ENCODE results near the gene DSC3. TPM values are rescaled to one million over a fixed set of nuclear protein-coding genes. Genes with fewer than 3 reads are reported as not detected.

The DSC3 gene
- total RNA-seq, 1 experiment from 2014 or later: 7.6 TPM

GRCh38 chr18:31057917-31058316 lies 15.4 kb upstream of the DSC3 start:
- Histone ChIP-seq H3K79me2 (ENCODE audit: insufficient read depth, low read length) (no peaks in the 10 kb centered on the region), H3K9me3 (ENCODE audit: control insufficient read depth in 1 of 2, insufficient read depth in 1 of 2, low read depth in 1 of 2, low read length in 2 of 2) (no peaks in the 10 kb centered on the region), H2AFZ (ENCODE audit: low read depth, low read length, poor library complexity, severe bottlenecking) (no peak overlapping the region), H3K4me3 (replicated peaks in 1 of 2; ENCODE audit: low read depth in 1 of 2, low read length in 2 of 2) (no peak overlapping the region), H3K27me3 (ENCODE audit: insufficient read depth, low read length) (no peaks in the 10 kb centered on the region), H4K20me1 (ENCODE audit: insufficient read depth) (no peaks in the 10 kb centered on the region), H3K27ac (ENCODE audit: low read depth, low read length) (no peak overlapping the region), H3K9ac (ENCODE audit: low read length) (no peak overlapping the region), H3K4me1 (ENCODE audit: control insufficient read depth in 1 of 2, insufficient read depth in 2 of 2, low read length in 2 of 2) (no peaks in the 10 kb centered on the region), H3K4me2 (ENCODE audit: low read length) (no peak overlapping the region), H3K9me2 (ENCODE audit: insufficient read depth) (no peaks in the 10 kb centered on the region), H3K36me3 (ENCODE audit: control insufficient read depth in 1 of 2, insufficient read depth in 2 of 2, low read length in 2 of 2) (no peaks in the 10 kb centered on the region)
- RAD21 ChIA-PET (ENCODE audit: low non-redundant PET in 1 of 2, low total read pairs in 2 of 2, uncharacterized antibody in 2 of 2, unreplicated experiment in 2 of 2): no interaction called here
- intact Hi-C loops (cut with micrococcal nuclease): no loop called here
- no peak for DNase-seq (ENCODE audit: low read depth, low spot score)
- POLR2A ChIA-PET: no interaction called here
- no TSS peak for BruUV-seq (replicated peaks)
- TF ChIP-seq RAD21 (IDR thresholded peaks at IDR 0.05; ENCODE audit: low read depth): no peak
- no peak for TF ChIP-seq CEBPB (IDR thresholded peaks at IDR 0.05; ENCODE audit: low read depth)
- TF ChIP-seq ELF1 (IDR thresholded peaks at IDR 0.05; ENCODE audit: borderline replicate concordance, low read depth): no peak
- TF ChIP-seq SRF (IDR thresholded peaks at IDR 0.05; ENCODE audit: low read depth): no peak
- TF ChIP-seq TCF7L2 (IDR thresholded peaks at IDR 0.05; ENCODE audit: borderline replicate concordance, extremely low read depth, insufficient read depth, insufficient read length): no peak
- no peak for TF ChIP-seq EGR1 (IDR thresholded peaks at IDR 0.05; ENCODE audit: low read depth)
- no peak for TF ChIP-seq ZBTB33 (IDR thresholded peaks at IDR 0.05; ENCODE audit: extremely low read depth, insufficient replicate concordance, low read length)
- no peak for TF ChIP-seq MAX (IDR thresholded peaks at IDR 0.05)
- no peak for TF ChIP-seq SP1 (IDR thresholded peaks at IDR 0.05; ENCODE audit: low read depth)
- TF ChIP-seq REST (IDR thresholded peaks at IDR 0.05; ENCODE audit: low read depth): no peak
- no peak for TF ChIP-seq SIN3A (IDR thresholded peaks at IDR 0.05; ENCODE audit: low read depth)
- TF ChIP-seq, protein P1, sequence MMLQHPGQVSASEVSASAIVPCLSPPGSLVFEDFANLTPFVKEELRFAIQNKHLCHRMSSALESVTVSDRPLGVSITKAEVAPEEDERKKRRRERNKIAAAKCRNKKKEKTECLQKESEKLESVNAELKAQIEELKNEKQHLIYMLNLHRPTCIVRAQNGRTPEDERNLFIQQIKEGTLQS (IDR thresholded peaks at IDR 0.05): no peak
- TF ChIP-seq JUND (IDR thresholded peaks at IDR 0.05): no peak
- TF ChIP-seq, protein P2, sequence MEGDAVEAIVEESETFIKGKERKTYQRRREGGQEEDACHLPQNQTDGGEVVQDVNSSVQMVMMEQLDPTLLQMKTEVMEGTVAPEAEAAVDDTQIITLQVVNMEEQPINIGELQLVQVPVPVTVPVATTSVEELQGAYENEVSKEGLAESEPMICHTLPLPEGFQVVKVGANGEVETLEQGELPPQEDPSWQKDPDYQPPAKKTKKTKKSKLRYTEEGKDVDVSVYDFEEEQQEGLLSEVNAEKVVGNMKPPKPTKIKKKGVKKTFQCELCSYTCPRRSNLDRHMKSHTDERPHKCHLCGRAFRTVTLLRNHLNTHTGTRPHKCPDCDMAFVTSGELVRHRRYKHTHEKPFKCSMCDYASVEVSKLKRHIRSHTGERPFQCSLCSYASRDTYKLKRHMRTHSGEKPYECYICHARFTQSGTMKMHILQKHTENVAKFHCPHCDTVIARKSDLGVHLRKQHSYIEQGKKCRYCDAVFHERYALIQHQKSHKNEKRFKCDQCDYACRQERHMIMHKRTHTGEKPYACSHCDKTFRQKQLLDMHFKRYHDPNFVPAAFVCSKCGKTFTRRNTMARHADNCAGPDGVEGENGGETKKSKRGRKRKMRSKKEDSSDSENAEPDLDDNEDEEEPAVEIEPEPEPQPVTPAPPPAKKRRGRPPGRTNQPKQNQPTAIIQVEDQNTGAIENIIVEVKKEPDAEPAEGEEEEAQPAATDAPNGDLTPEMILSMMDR (IDR thresholded peaks at IDR 0.05 in 2 of 3, conservative IDR thresholded peaks at IDR 0.05 in 1 of 3; ENCODE audit: borderline replicate concordance in 1 of 3, insufficient read depth in 1 of 3, low read depth in 2 of 3, low read length in 2 of 3): no peak
- TF ChIP-seq POLR2A (IDR thresholded peaks at IDR 0.05; ENCODE audit: borderline replicate concordance, extremely low read depth, insufficient read depth, insufficient read length): no peak
- ATAC-seq: no peak
- CTCF ChIA-PET: no interaction called here
